GM13976 (cell line): ENCODE measurements around the gene CCT3.
"Not testable (repeated sequence)": the region's sequence is repeated elsewhere in the genome, so short reads cannot be mapped to it uniquely, and the experiment has no call there.

Experiments used
- DNase-seq: peaks from one replicate; pipeline ENCODE4 v3.0.0; 2012; ENCODE audit warnings: low spot score
- in situ Hi-C: fragments of 300-500 bp; cut with MboI; formaldehyde crosslinking; loops from one replicate; pipeline ENCODE4 v1.12.0; 2022; ENCODE audit warnings: low sequenced_read_pairs, mixed read lengths, inconsistent platforms; ENCODE audit not compliant: unreplicated experiment
- TF ChIP-seq, protein P1 (sequence below): IDR thresholded peaks from 2 replicates; pipeline ENCODE4 v1.5.1; 2012; ENCODE audit warnings: borderline replicate concordance, mild to moderate bottlenecking; ENCODE audit not compliant: insufficient read depth; ENCODE audit errors: extremely low read depth, missing control alignments, control extremely low read depth

The CCT3 gene

DNA sequence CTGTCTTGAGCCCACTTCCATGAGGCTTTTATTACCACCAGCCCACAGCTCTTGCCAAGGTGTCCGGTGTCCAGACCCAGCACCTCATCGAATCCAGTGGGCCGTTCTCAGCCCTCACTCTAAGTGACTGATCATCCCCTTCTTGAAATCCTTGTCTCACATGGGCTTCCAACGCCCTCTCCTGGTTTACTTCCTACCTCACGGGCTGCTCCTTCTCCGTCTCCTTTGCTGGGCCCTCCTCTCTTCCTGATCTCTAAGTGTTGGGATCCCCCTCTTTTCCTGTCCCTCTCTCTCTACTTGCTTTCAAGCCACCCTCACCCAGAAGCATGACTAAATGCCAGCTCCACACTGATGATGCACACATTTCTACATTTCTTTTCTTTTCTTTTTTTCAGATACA is 21.9 kb upstream of the CCT3 start:
- TF ChIP-seq, protein P1, sequence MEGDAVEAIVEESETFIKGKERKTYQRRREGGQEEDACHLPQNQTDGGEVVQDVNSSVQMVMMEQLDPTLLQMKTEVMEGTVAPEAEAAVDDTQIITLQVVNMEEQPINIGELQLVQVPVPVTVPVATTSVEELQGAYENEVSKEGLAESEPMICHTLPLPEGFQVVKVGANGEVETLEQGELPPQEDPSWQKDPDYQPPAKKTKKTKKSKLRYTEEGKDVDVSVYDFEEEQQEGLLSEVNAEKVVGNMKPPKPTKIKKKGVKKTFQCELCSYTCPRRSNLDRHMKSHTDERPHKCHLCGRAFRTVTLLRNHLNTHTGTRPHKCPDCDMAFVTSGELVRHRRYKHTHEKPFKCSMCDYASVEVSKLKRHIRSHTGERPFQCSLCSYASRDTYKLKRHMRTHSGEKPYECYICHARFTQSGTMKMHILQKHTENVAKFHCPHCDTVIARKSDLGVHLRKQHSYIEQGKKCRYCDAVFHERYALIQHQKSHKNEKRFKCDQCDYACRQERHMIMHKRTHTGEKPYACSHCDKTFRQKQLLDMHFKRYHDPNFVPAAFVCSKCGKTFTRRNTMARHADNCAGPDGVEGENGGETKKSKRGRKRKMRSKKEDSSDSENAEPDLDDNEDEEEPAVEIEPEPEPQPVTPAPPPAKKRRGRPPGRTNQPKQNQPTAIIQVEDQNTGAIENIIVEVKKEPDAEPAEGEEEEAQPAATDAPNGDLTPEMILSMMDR, result no peak
- DNase-seq, result no peak
- in situ Hi-C loops, result no loop called here

DNA sequence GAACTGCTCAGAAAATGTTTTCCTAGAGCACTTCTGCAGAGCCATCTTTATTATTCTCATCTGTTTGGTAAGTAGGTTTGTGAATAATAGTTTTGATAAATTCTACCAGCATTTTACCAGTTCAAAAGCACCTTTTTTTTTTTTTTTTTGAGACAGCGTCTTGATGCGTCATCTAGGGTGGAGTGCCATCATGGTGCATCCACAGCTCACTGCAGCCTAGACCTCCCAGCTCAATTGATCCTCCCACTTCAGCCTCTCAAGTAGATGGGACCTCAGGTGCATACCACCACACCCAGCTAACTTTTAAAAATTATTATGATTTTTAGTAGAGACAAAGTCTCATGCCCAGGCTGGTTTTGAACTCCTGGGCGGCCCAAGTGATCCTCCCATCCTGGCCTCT is 21.2 kb upstream of the CCT3 start:
- in situ Hi-C loops, result no loop called here
- DNase-seq, result no peak

DNA sequence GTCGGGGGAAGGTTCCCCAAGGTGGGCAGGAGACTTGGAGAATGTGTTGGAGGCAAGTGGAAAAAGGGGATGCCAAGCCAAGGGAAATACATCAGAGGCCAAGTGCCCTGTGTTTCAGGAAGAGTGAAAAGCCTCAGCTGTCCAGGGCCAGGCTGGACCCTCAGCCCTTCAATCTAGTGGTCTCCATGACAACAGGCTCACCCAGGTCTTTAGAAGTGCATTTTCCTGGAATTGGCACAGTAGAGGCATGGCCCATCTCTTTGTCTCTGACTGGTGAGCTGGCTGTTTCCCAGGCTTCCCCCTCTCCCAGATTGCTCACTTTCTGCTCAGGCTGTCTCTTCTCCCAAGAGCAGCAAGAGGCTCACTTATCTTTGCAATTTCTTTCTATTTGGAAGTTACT is 20.5 kb upstream of the CCT3 start:
- in situ Hi-C loops, result no loop called here
- TF ChIP-seq, protein P1, result no peak
- no peak for DNase-seq

More for the DNA sequence above, 21.2 kb upstream of the CCT3 start:
- TF ChIP-seq, protein P1, result no peak

DNA sequence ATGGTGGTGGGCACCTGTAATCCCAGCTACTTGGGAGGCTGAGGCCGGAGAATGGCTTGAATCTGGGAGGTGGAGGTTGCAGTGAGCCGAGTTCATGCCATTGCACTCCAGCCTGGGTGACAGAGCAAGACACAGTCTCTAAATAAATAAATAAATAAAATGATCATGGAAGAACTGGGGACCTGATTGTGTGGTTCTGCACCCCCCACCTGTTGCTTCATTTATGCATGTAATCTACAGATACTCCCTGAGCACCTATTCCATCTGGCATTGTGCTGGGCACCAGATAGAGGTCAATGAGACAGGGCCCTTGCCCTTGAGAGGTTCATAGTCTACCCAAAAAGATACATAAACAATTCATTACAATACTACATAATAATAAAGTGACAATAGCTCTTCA is 19.9 kb upstream of the CCT3 start:
- no peak for DNase-seq

DNA sequence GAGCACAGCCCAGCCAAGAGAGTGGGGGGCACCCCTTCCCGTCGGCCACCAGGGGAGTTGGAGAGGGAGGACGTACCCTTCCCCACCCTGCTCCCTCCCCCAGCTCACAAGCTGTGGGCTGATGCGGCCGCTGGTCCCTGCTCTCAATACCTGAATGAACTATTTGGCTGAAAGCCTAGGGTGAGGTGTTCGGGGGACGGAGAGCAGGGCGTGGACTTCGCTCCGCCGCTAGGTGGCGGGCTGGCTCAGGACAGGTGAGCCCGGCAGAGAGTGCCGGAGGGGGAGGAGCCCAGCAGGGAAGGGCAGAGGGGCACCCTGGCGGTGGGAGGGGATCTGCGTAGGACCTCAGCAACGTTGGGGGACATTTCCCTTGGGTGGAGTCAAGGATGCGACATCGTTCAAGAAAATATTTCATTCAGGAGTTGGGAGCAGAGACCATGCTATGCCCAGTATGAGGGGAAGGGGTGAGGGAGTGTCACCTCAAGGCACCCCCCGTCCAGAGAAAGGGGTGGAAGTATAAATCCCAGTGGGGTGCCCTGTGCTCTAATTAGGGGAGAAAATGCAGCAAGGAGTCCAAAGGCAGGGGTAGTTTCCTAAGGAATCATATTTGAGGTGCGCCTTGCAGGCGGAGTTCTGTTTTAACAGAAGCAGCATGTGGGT is 18.9 kb upstream of the CCT3 start:
- peak; percentile 89 for DNase-seq
- TF ChIP-seq, protein P1, result peak; percentile 98
- in situ Hi-C loops, result no loop called here

More for the DNA sequence above, 19.9 kb upstream of the CCT3 start:
- TF ChIP-seq, protein P1, result no peak
- in situ Hi-C loops, result no loop called here

DNA sequence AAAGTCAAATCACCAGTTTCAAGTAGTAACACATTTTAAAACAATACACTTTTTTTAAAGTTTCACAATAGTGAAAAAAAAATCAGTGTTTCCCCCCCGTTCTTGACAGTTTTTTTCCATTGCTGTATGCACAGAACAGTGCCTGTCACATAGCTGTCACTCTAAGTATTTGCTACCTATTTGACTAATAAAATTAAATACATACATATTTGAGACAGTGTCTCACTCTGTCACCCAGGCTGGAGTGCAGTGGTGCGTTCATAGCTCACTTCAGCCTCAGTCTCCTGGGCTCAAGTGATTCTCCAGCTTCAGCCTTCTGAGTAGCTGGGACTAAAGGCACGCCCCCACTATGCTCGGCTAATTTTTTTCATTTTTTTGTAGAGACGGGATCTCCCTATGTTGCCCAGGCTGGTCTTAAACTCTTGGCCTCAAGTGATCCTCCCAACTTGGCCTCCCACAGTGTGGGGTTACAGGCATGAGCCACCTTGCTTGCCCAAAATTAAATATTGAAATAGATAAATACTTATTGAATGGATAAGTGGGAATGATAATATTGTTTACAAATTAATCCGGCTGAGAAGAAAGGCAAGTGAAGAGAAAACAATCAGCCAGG is 18.3 kb upstream of the CCT3 start:
- DNase-seq, result no peak
- in situ Hi-C loops, result no loop called here
- TF ChIP-seq, protein P1, result no peak

DNA sequence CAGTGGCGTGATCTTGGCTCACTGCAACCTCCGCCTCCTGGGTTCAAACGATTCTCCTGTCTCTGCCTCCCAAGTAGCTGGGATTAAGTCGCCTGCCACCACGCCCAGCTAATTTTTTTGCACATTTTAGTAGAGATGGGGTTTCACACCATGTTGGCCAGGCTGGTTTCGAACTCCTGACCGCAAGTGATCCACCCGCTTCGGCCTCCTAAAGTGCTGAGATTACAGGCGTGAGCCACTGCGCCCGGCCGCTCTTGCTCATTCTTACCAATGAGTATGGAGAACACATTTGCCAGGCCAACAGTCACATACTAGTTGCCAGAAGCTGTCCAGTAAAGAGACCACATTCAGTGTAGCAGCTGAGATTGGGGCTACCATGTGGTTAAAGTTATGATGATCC is 14.4 kb upstream of the CCT3 start:
- in situ Hi-C loops, DNase-seq: not testable (repeated sequence)
